ENCODE measurements around the gene CLEC5A. TPM values are rescaled to one million over a fixed set of nuclear protein-coding genes. Genes with fewer than 3 reads are reported as not detected.

CLEC5A gene
- total RNA-seq, 2 donors from 2014 or later = not detected

- no peak for TF ChIP-seq CTCF (conservative IDR thresholded peaks at IDR 0.05)
- WGBS, 2 experiments (ENCODE audit: insufficient coverage in 1 of 2, insufficient read length in 1 of 2) = 89 to 94% methylated on average over 2 of the region's 2 CpGs
- H3K27me3 Mint-ChIP-seq (ENCODE audit: insufficient read depth) = no peaks in the 10 kb centered on the region
- no peaks in the 10 kb centered on the region for H3K4me1 Mint-ChIP-seq
- no peaks in the 10 kb centered on the region for H3K27me3 ChIP-seq (ENCODE audit: control insufficient read depth, insufficient read depth, low read length, poor library complexity, severe bottlenecking)
- H3K4me1 ChIP-seq (ENCODE audit: control insufficient read depth, insufficient read depth, low read length) = no peaks in the 10 kb centered on the region
- no peak overlapping the region for H3K9ac ChIP-seq (ENCODE audit: extremely low read depth, low read length, poor library complexity, severe bottlenecking)
- no peak overlapping the region for H3K4me3 ChIP-seq (ENCODE audit: low read length)
- H3K9me3 ChIP-seq (ENCODE audit: control insufficient read depth, low read length) = no peaks in the 10 kb centered on the region
- H3K27ac ChIP-seq (ENCODE audit: low read depth, low read length) = no peak overlapping the region
- no peak for DNase-seq
- H3K9me3 Mint-ChIP-seq = peaks cover 3% of the 10 kb centered on the region
- H3K27ac Mint-ChIP-seq = no peak overlapping the region
- no peaks in the 10 kb centered on the region for H3K36me3 ChIP-seq (ENCODE audit: control insufficient read depth, insufficient read depth, low read length)
- H3K4me3 Mint-ChIP-seq = no peak overlapping the region
- no peaks in the 10 kb centered on the region for H3K36me3 Mint-ChIP-seq (ENCODE audit: low read depth)
Observed at GRCh38 chr7:141928146-141928844, 18.5 kb downstream of the CLEC5A start.

GRCh38 chr7:141920281-141920680, 26.5 kb downstream of the CLEC5A start:
- no peak overlapping the region for H3K27ac Mint-ChIP-seq
- no peaks in the 10 kb centered on the region for H3K27me3 ChIP-seq (ENCODE audit: control insufficient read depth, insufficient read depth, low read length, poor library complexity, severe bottlenecking)
- H3K4me1 Mint-ChIP-seq = no peaks in the 10 kb centered on the region
- H3K4me3 ChIP-seq (ENCODE audit: low read length) = no peak overlapping the region
- peaks cover 6% of the 10 kb centered on the region for H3K9me3 Mint-ChIP-seq
- H3K4me1 ChIP-seq (ENCODE audit: control insufficient read depth, insufficient read depth, low read length) = no peaks in the 10 kb centered on the region
- WGBS, 2 experiments (ENCODE audit: insufficient coverage in 1 of 2, insufficient read length in 1 of 2) = 70 to 86% methylated on average over 1 of the region's 1 CpG
- peaks cover 2% of the 10 kb centered on the region for H3K36me3 Mint-ChIP-seq (ENCODE audit: low read depth)
- H3K36me3 ChIP-seq (ENCODE audit: control insufficient read depth, insufficient read depth, low read length) = no peaks in the 10 kb centered on the region
- no peak for DNase-seq
- no peak overlapping the region for H3K9ac ChIP-seq (ENCODE audit: extremely low read depth, low read length, poor library complexity, severe bottlenecking)
- no peak overlapping the region for H3K4me3 Mint-ChIP-seq
- H3K9me3 ChIP-seq (ENCODE audit: control insufficient read depth, low read length) = no peaks in the 10 kb centered on the region
- no peak for TF ChIP-seq CTCF (conservative IDR thresholded peaks at IDR 0.05)
- no peaks in the 10 kb centered on the region for H3K27me3 Mint-ChIP-seq (ENCODE audit: insufficient read depth)
- no peak overlapping the region for H3K27ac ChIP-seq (ENCODE audit: low read depth, low read length)

- no peak within 1 kb of the TSS for H3K9ac ChIP-seq (ENCODE audit: extremely low read depth, low read length, poor library complexity, severe bottlenecking)
Observed at GRCh38 chr7:141916099-141916498, 30.7 kb downstream of the CLEC5A start, which contains the start of gene OR9A4. Gene OR9A4, plus strand, starts transcription at chr7:141916399. Its CDS starts 2,477 bp downstream, at chr7:141918876.

More at GRCh38 chr7:141916099-141916498, 30.7 kb downstream of the CLEC5A start, which contains the start of gene OR9A4:
- H3K36me3 Mint-ChIP-seq (ENCODE audit: low read depth) = peaks cover 2% of the 10 kb centered on the region
- no peaks in the 10 kb centered on the region for H3K27me3 Mint-ChIP-seq (ENCODE audit: insufficient read depth)
- H3K9me3 ChIP-seq (ENCODE audit: control insufficient read depth, low read length) = no peaks in the 10 kb centered on the region
- H3K4me1 ChIP-seq (ENCODE audit: control insufficient read depth, insufficient read depth, low read length) = no peaks in the 10 kb centered on the region
- TF ChIP-seq CTCF (conservative IDR thresholded peaks at IDR 0.05) = no peak
- H3K9me3 Mint-ChIP-seq = peaks cover 6% of the 10 kb centered on the region
- H3K4me1 Mint-ChIP-seq = no peaks in the 10 kb centered on the region
- no peak for DNase-seq
- no peak within 1 kb of the TSS for H3K4me3 Mint-ChIP-seq
- H3K27me3 ChIP-seq (ENCODE audit: control insufficient read depth, insufficient read depth, low read length, poor library complexity, severe bottlenecking) = no peaks in the 10 kb centered on the region
- WGBS, 2 experiments (ENCODE audit: insufficient coverage in 1 of 2, insufficient read length in 1 of 2) = 91 to 94% methylated on average over 2 to 3 of the region's 3 CpGs
- H3K4me3 ChIP-seq (ENCODE audit: low read length) = no peak within 1 kb of the TSS
- H3K36me3 ChIP-seq (ENCODE audit: control insufficient read depth, insufficient read depth, low read length) = no peaks in the 10 kb centered on the region
- H3K27ac ChIP-seq (ENCODE audit: low read depth, low read length) = no peak within 1 kb of the TSS
- H3K27ac Mint-ChIP-seq = no peak within 1 kb of the TSS

All from endodermal cell (in vitro differentiated cells).